Right cardiac atrium (tissue), 5 donors: ENCODE results near the gene HS3ST5. TPM values are rescaled to one million over a fixed set of nuclear protein-coding genes. Genes with fewer than 3 reads are reported as not detected.

Experiments used
- ATAC-seq, 2 donors: fragments of 200-7000 bp; cut with Tn5 transposase; one replicate each; pipeline versions ENCODE4 v1.8.0 to v1.9.1; 2020; ENCODE audit warnings: moderate library complexity in 2 of 2, mild to moderate bottlenecking in 1 of 2
- DNase-seq, 3 donors: peaks; one replicate each; pipeline ENCODE4 v3.0.0-alpha.2; 2020
- H3K27ac ChIP-seq: one replicate; pipeline ENCODE4 v1.5.1; 2013; ENCODE audit warnings: mild to moderate bottlenecking, low read length, control low read depth, moderate library complexity
- H3K27me3 ChIP-seq: one replicate; pipeline ENCODE4 v1.6.1; 2013; ENCODE audit not compliant: control insufficient read depth, insufficient read depth
- H3K4me1 ChIP-seq: one replicate; pipeline ENCODE4 v1.6.1; 2013; ENCODE audit warnings: low read length; ENCODE audit not compliant: control insufficient read depth, insufficient read depth
- H3K4me3 ChIP-seq: one replicate; pipeline ENCODE4 v1.5.1; 2013; ENCODE audit warnings: low read length, control low read depth
- H3K9me3 ChIP-seq: one replicate; pipeline ENCODE4 v1.6.1; 2013; ENCODE audit warnings: low read length; ENCODE audit not compliant: control insufficient read depth
- WGBS: extraction: QIAGEN DNeasy Blood & Tissue Kit; methylation state at CpG from one replicate; pipeline ENCODE4 v1.1.7; 2013; 5-methylcytosine and 5-hydroxymethylcytosine counted together
- intact Hi-C, 4 donors: fragments of 100-400 bp; cut with DNase I; formaldehyde crosslinking; loops; one replicate each; pipeline versions ENCODE4 v1.11.0 to v1.14.0; 2022 to 2023
- polyA plus RNA-seq: library from polyadenylated mRNA; stranded (reverse); fragments of 200-250 nt; gene quantifications from one replicate; pipeline ENCODE4 v1.2.3, GENCODE V29; 2013
- total RNA-seq, 4 donors: library from RNA; stranded (reverse); fragmentation: NEBNext Ultra II Directional; extraction: Animal tissue kit (Norgen Biotek cat#: 25700); gene quantifications; one replicate each; pipeline ENCODE4 v1.2.1, GENCODE V29; 2021
- donor health status: healthy with polysubstance abuse.
- donor health status: DM: no; HTN: yes; CAD: no.
- donor health status: DM: no; HTN: no; CAD: no.
- donor health status: DM: no; HTN: yes; CAD: no; lungs with severe emphysema.
- donor health status: DM: yes; HTN: yes; CAD: no.

Gene HS3ST5
- total and polyA plus RNA-seq, 5 donors = not detected

DNA sequence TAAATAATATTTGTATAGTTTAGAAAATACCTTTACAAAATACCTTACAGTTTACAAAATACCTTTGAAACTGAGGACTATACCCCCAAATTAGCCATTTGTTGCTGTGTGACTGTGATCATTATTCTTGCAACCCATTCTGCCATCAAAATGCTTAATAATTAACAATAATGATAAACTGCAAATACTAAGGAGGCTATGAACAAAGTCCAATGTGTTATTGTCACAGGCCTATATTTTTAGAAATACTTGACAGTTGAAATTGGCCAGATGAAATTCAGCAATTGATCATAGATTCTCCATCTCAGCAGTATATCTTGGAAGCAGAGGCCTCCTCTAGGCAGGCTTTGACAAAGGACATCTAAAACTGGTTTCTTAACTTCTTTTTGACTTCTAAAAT, 178.6 kb downstream of the HS3ST5 start:
- no peak for ATAC-seq
- intact Hi-C loops = no loop called here
- DNase-seq = no peak

DNA sequence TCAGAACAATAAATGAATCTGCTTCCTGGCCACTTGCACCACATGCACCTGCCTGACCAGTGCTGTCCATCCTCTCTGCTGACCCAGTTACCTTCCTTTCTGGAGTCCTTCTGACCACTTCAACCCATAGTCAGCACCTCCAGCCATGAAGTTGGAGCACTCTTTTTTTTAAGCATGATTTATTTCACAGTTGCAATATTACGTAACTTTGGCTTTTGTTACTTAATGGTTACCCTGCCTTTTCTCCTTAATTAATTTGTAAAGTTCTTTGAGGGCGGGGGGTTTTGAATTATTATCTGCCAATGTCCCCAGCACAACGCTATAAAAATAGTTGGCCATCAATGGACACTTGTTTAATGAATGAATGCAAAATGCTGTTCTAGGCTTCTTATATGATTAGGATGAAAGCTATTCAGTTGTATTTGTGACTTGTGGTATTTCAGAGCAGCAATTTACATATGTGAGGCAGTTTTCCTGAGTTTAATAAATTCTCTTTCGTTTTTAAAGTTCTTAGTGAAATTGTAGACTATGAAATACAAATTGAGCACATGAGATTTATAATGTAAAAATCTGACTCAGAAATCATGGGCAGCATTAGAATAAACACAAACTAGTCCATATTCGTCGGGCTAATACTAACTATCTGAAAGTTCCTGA, 180.0 kb downstream of the HS3ST5 start:
- Histone ChIP-seq H3K27ac (no peak overlapping the region), H3K4me1 (no peaks in the 10 kb centered on the region), H3K9me3 (no peaks in the 10 kb centered on the region), H3K4me3 (no peak overlapping the region), H3K27me3 (no peaks in the 10 kb centered on the region)
- no peak for ATAC-seq
- DNase-seq = no peak
- intact Hi-C loops = no loop called here
- 76% methylated on average over 6 of the region's 6 CpGs for WGBS

More for the DNA sequence above, 178.6 kb downstream of the HS3ST5 start:
- H3K4me3 ChIP-seq = no peak overlapping the region
- no peak overlapping the region for H3K27ac ChIP-seq
- no peaks in the 10 kb centered on the region for H3K27me3 ChIP-seq
- no peaks in the 10 kb centered on the region for H3K9me3 ChIP-seq
- no peaks in the 10 kb centered on the region for H3K4me1 ChIP-seq

- intact Hi-C loops = no loop called here
- 87% methylated on average over 4 of the region's 4 CpGs for WGBS
- H3K4me1 ChIP-seq = no peaks in the 10 kb centered on the region
- no peaks in the 10 kb centered on the region for H3K27me3 ChIP-seq
- H3K9me3 ChIP-seq = no peaks in the 10 kb centered on the region
- H3K4me3 ChIP-seq = no peak overlapping the region
- no peak for DNase-seq
- no peak overlapping the region for H3K27ac ChIP-seq
- no peak for ATAC-seq
Observed at GRCh38 chr6:114160881-114161280, 181.9 kb downstream of the HS3ST5 start.

- no peak overlapping the region for H3K27ac ChIP-seq
- intact Hi-C loops = no loop called here
Observed at GRCh38 chr6:114159727-114160126, 183.1 kb downstream of the HS3ST5 start.

DNA sequence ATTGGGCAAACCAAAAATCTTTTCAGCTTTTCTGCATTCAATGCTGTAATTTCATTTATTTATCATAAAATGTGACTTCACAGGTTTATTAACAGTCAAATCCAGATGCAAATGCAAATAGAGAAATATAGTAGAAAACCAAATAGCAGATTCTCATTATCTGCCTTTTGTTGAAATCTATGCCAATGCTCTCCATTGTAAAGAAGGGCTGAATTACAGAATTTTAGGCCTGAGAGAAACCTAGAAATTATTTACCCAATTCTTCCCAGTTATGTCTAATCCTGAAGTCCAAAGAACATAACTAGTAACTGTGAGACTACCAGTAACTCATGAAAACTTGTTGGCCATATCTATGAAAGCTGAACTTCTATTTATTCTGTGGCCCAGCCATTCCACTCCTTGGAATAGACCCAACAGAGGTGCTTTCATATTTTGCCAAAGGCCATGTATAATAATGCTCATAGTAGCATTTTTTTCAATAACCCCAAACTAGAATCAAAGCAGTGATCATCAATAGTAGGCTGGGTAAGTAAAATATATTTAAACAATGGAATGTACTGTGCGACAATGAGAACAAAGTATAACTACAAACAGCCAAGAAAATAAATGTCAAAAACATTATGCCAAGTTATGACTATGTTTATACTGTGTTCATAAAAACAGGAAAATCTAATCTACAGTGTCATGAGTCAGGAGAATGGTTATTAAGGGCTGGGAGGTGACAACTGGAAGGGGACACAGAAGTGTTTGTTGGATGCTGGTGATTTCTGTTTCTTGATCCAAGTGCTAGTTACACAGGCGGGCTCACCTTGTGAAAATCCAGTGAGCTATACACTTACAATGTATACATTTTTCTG, 183.8 kb downstream of the HS3ST5 start:
- DNase-seq = no peak
- ATAC-seq = no peak
- 73% methylated on average over 2 of the region's 2 CpGs for WGBS
- H3K9me3 ChIP-seq = no peaks in the 10 kb centered on the region
- intact Hi-C loops = no loop called here
- H3K4me3 ChIP-seq = no peak overlapping the region
- H3K27ac ChIP-seq = no peak overlapping the region
- H3K27me3 ChIP-seq = no peaks in the 10 kb centered on the region
- H3K4me1 ChIP-seq = no peaks in the 10 kb centered on the region

More at GRCh38 chr6:114159727-114160126, 183.1 kb downstream of the HS3ST5 start:
- Histone ChIP-seq H3K4me3 (no peak overlapping the region), H3K27me3 (no peaks in the 10 kb centered on the region), H3K9me3 (no peaks in the 10 kb centered on the region), H3K4me1 (no peaks in the 10 kb centered on the region)
- DNase-seq (no peak), ATAC-seq (no peak)

- intact Hi-C loops = no loop called here
- Histone ChIP-seq H3K27me3 (no peaks in the 10 kb centered on the region), H3K4me3 (no peak overlapping the region), H3K27ac (no peak overlapping the region), H3K4me1 (no peaks in the 10 kb centered on the region), H3K9me3 (no peaks in the 10 kb centered on the region)
- ATAC-seq (no peak), DNase-seq (no peak)
- WGBS = 67% methylated on average over 1 of the region's 1 CpG
Observed at GRCh38 chr6:114158411-114158810, 184.4 kb downstream of the HS3ST5 start.

GRCh38 chr6:114157848-114158247, 185.0 kb downstream of the HS3ST5 start:
- WGBS = 46% methylated on average over 2 of the region's 2 CpGs
- Histone ChIP-seq H3K4me1 (no peaks in the 10 kb centered on the region), H3K4me3 (no peak overlapping the region), H3K9me3 (no peaks in the 10 kb centered on the region), H3K27me3 (no peaks in the 10 kb centered on the region), H3K27ac (no peak overlapping the region)
- DNase-seq = no peak
- intact Hi-C loops = no loop called here
- no peak for ATAC-seq

DNA sequence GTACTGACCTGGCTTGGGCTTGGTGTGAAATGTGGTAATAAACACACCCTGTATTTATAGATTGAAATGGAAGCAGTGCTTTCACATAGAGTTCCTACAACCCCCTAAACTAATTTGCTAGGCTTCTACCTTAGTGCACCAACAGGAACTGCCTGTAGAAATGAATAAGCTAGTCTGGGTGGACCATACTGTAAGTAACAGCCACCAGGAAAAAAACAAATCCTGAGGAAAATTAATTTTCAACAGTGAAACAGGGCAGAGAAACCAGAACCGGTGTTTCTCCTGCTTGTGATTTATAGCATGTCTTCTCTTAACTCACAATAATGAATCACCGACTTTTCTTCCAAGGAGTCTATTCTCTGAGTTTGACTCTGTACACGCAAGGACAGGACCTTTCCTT, 187.1 kb downstream of the HS3ST5 start:
- Histone ChIP-seq H3K4me3 (no peak overlapping the region), H3K27ac (no peak overlapping the region), H3K9me3 (no peaks in the 10 kb centered on the region), H3K4me1 (no peaks in the 10 kb centered on the region), H3K27me3 (no peaks in the 10 kb centered on the region)
- no peak for ATAC-seq
- no peak for DNase-seq
- WGBS = 74% methylated on average over 3 of the region's 3 CpGs
- intact Hi-C loops = no loop called here

GRCh38 chr6:114154812-114155211, 188.0 kb downstream of the HS3ST5 start:
- Histone ChIP-seq H3K27ac (no peak overlapping the region), H3K4me1 (no peaks in the 10 kb centered on the region), H3K9me3 (no peaks in the 10 kb centered on the region), H3K4me3 (no peak overlapping the region), H3K27me3 (no peaks in the 10 kb centered on the region)
- no peak for ATAC-seq
- 65% methylated on average over 4 of the region's 4 CpGs for WGBS
- DNase-seq = no peak
- intact Hi-C loops = no loop called here

GRCh38 chr6:114153448-114153847, 189.4 kb downstream of the HS3ST5 start:
- ATAC-seq (no peak), DNase-seq (no peak)
- no peaks in the 10 kb centered on the region for H3K27me3 ChIP-seq
- H3K4me1 ChIP-seq = no peaks in the 10 kb centered on the region
- H3K9me3 ChIP-seq = no peaks in the 10 kb centered on the region
- intact Hi-C loops = no loop called here
- no peak overlapping the region for H3K27ac ChIP-seq
- 84% methylated on average over 3 of the region's 3 CpGs for WGBS
- H3K4me3 ChIP-seq = no peak overlapping the region

DNA sequence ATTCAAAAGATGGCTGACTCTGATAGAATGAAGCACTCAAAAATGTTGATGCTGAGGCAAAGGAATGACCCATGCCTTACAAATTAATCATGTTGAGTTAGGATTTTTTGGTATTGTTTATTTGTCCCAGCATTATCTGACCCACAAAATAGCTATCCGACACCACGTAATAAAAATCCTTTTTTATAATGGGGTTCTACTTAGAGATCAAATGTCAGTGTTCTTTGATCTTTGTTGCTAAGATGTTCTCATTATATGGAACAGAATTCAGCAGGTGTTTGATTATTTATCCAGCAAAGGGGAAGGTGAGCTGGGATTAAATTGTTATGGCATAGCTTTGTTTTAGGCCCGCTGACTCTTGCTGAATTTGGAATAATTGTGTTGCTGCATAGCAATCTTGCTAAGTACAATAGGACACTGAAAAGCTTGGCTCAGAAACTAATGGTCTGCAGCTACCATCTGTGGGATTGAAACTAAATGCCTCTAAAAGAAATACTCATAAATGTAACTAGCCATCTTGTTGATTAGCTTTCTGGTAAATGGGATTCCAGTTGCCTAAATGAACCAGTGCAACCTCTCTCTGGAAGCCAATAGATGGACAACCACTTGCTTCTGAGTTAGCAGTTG, 191.6 kb downstream of the HS3ST5 start:
- 88% methylated on average over 3 of the region's 3 CpGs for WGBS

More for the DNA sequence above, 191.6 kb downstream of the HS3ST5 start:
- no peak overlapping the region for H3K27ac ChIP-seq
- intact Hi-C loops = no loop called here
- no peaks in the 10 kb centered on the region for H3K4me1 ChIP-seq
- H3K4me3 ChIP-seq = no peak overlapping the region
- ATAC-seq (no peak), DNase-seq (no peak)
- H3K27me3 ChIP-seq = no peaks in the 10 kb centered on the region
- no peaks in the 10 kb centered on the region for H3K9me3 ChIP-seq
